ENCODE data around the gene COPB1.

DNA sequence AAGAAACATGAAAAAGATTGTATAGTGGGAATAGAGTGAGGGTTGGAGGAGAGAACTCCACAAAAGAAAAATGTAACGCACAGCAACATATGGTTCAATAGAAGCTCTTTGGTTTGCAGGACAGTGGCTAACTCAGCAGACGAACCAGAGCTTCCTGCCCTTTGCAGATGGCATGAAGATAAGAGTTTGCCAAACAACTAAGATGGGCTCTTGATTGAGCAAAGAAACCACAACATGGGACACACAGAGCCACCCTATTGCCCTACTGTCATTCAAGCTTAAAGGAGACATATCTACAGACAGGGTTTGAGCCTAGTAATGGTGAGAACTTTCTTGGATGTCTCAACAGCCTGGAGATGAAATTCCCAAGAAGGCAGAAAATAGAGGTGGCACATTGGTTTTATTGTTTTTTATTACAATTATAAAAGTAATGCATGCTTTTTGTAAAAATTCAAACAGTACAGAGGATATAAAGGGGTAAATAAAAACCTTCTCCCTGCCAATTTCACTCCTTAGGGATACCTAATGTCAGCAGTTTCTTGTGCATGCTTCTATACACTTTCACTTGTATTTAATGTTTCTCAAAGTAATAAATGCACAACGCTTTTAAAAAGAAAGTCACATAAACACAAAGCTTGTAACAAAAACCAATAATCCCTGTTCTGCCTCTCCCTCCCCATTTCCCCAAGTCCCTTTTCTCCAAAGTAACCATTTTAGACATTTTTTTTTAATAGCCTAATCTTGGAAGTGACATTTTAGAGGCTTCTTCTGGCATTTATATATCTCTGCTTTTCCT is 63.7 kb downstream of the COPB1 start:
- TF ChIP-seq, protein P1, sequence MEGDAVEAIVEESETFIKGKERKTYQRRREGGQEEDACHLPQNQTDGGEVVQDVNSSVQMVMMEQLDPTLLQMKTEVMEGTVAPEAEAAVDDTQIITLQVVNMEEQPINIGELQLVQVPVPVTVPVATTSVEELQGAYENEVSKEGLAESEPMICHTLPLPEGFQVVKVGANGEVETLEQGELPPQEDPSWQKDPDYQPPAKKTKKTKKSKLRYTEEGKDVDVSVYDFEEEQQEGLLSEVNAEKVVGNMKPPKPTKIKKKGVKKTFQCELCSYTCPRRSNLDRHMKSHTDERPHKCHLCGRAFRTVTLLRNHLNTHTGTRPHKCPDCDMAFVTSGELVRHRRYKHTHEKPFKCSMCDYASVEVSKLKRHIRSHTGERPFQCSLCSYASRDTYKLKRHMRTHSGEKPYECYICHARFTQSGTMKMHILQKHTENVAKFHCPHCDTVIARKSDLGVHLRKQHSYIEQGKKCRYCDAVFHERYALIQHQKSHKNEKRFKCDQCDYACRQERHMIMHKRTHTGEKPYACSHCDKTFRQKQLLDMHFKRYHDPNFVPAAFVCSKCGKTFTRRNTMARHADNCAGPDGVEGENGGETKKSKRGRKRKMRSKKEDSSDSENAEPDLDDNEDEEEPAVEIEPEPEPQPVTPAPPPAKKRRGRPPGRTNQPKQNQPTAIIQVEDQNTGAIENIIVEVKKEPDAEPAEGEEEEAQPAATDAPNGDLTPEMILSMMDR (IDR thresholded peaks at IDR 0.05), result no peak
- TF ChIP-seq POLR2AphosphoS5 (IDR thresholded peaks at IDR 0.05), result no peak

Data from upper lobe of left lung (tissue), 4 donors.